ENCODE results near the gene ANKRD13C.

ANKRD13C gene

GRCh38 chr1:70295749-70296148 is 58.8 kb downstream of the ANKRD13C start:
- no peak overlapping the region for H3K4me3 Mint-ChIP-seq

GRCh38 chr1:70293186-70293843 is 61.2 kb downstream of the ANKRD13C start:
- Mint-ChIP-seq H3K27ac (no peak overlapping the region), H3K4me3 (no peak overlapping the region), H3K4me1 (no peaks in the 10 kb centered on the region), H3K27me3 (ENCODE audit: low read depth, poor library complexity) (no peaks in the 10 kb centered on the region), H3K9me3 (no peaks in the 10 kb centered on the region), H3K36me3 (ENCODE audit: low read depth) (peaks cover 50% of the 10 kb centered on the region)
- no peak for TF ChIP-seq CTCF (IDR thresholded peaks at IDR 0.05)
- no peak for DNase-seq

More at GRCh38 chr1:70295749-70296148, 58.8 kb downstream of the ANKRD13C start:
- Mint-ChIP-seq H3K36me3 (ENCODE audit: low read depth) (peaks cover 43% of the 10 kb centered on the region), H3K9me3 (no peaks in the 10 kb centered on the region), H3K27me3 (ENCODE audit: low read depth, poor library complexity) (no peaks in the 10 kb centered on the region), H3K4me1 (no peaks in the 10 kb centered on the region), H3K27ac (no peak overlapping the region)
- no peak for DNase-seq
- no peak for TF ChIP-seq CTCF (IDR thresholded peaks at IDR 0.05)

GRCh38 chr1:70290218-70290617 is 64.3 kb downstream of the ANKRD13C start:
- no peaks in the 10 kb centered on the region for H3K9me3 Mint-ChIP-seq
- H3K27me3 Mint-ChIP-seq (ENCODE audit: low read depth, poor library complexity): no peaks in the 10 kb centered on the region
- no peak for DNase-seq
- H3K4me1 Mint-ChIP-seq: no peaks in the 10 kb centered on the region
- peaks cover 57% of the 10 kb centered on the region for H3K36me3 Mint-ChIP-seq (ENCODE audit: low read depth)
- no peak overlapping the region for H3K4me3 Mint-ChIP-seq
- no peak overlapping the region for H3K27ac Mint-ChIP-seq
- no peak for TF ChIP-seq CTCF (IDR thresholded peaks at IDR 0.05)

- H3K4me3 Mint-ChIP-seq: no peak overlapping the region
- no peak overlapping the region for H3K27ac Mint-ChIP-seq
- no peak for TF ChIP-seq CTCF (IDR thresholded peaks at IDR 0.05)
- DNase-seq: no peak
- peaks cover 52% of the 10 kb centered on the region for H3K36me3 Mint-ChIP-seq (ENCODE audit: low read depth)
- no peaks in the 10 kb centered on the region for H3K9me3 Mint-ChIP-seq
- H3K27me3 Mint-ChIP-seq (ENCODE audit: low read depth, poor library complexity): no peaks in the 10 kb centered on the region
- H3K4me1 Mint-ChIP-seq: no peaks in the 10 kb centered on the region
Measured at GRCh38 chr1:70288166-70288565, 66.4 kb downstream of the ANKRD13C start.

GRCh38 chr1:70286453-70286852 is 68.1 kb downstream of the ANKRD13C start:
- no peaks in the 10 kb centered on the region for H3K4me1 Mint-ChIP-seq
- DNase-seq: no peak
- H3K4me3 Mint-ChIP-seq: no peak overlapping the region
- no peak for TF ChIP-seq CTCF (IDR thresholded peaks at IDR 0.05)
- peaks cover 44% of the 10 kb centered on the region for H3K36me3 Mint-ChIP-seq (ENCODE audit: low read depth)
- no peaks in the 10 kb centered on the region for H3K9me3 Mint-ChIP-seq
- H3K27me3 Mint-ChIP-seq (ENCODE audit: low read depth, poor library complexity): no peaks in the 10 kb centered on the region
- no peak overlapping the region for H3K27ac Mint-ChIP-seq

- H3K27me3 Mint-ChIP-seq (ENCODE audit: low read depth, poor library complexity): no peaks in the 10 kb centered on the region
- no peak for TF ChIP-seq CTCF (IDR thresholded peaks at IDR 0.05)
- H3K36me3 Mint-ChIP-seq (ENCODE audit: low read depth): peaks cover 36% of the 10 kb centered on the region
- no peak for DNase-seq
- no peaks in the 10 kb centered on the region for H3K9me3 Mint-ChIP-seq
- H3K4me1 Mint-ChIP-seq: no peaks in the 10 kb centered on the region
- no peak overlapping the region for H3K4me3 Mint-ChIP-seq
- H3K27ac Mint-ChIP-seq: peak overlapping the region; percentile 14
Measured at GRCh38 chr1:70284366-70284765, 70.2 kb downstream of the ANKRD13C start.
